BE2C (cell line): ENCODE measurements around the gene PDZRN4.

Source experiments
- DNase-seq: peaks from one replicate; pipeline ENCODE4 v3.0.0-alpha.2; 2020
- H3K27me3 ChIP-seq: fragments of 250-450 bp; sonication (Bioruptor Pico); 2 replicates; pipeline ENCODE4 v1.5.1; 2020; ENCODE audit warnings: mild to moderate bottlenecking
- H3K36me3 ChIP-seq: fragments of 250-450 bp; sonication (Bioruptor Pico); 2 replicates; pipeline ENCODE4 v1.5.1; 2020; ENCODE audit warnings: mild to moderate bottlenecking
- H3K4me1 ChIP-seq: fragments of 250-450 bp; sonication (Bioruptor Pico); 2 replicates; pipeline ENCODE4 v1.5.1; 2020
- H3K4me3 ChIP-seq: 2 replicates; pipeline ENCODE4 v1.5.1; 2011; ENCODE audit warnings: low read depth, low read length
- H3K9me3 ChIP-seq: fragments of 250-450 bp; sonication (Bioruptor Pico); 2 replicates; pipeline ENCODE4 v1.5.1; 2020
- TF ChIP-seq, protein P1 (sequence below): IDR thresholded peaks from 2 replicates; pipeline ENCODE4 v1.5.1; 2012; ENCODE audit warnings: mild to moderate bottlenecking, low read depth, low read length

PDZRN4 gene

GRCh38 chr12:41286426-41286825 is 98.3 kb downstream of the PDZRN4 start:
- H3K36me3 ChIP-seq = no peaks in the 10 kb centered on the region
- H3K9me3 ChIP-seq = no peaks in the 10 kb centered on the region
- DNase-seq = no peak
- no peak overlapping the region for H3K4me3 ChIP-seq
- H3K4me1 ChIP-seq = no peaks in the 10 kb centered on the region
- no peaks in the 10 kb centered on the region for H3K27me3 ChIP-seq
- TF ChIP-seq, protein P1, sequence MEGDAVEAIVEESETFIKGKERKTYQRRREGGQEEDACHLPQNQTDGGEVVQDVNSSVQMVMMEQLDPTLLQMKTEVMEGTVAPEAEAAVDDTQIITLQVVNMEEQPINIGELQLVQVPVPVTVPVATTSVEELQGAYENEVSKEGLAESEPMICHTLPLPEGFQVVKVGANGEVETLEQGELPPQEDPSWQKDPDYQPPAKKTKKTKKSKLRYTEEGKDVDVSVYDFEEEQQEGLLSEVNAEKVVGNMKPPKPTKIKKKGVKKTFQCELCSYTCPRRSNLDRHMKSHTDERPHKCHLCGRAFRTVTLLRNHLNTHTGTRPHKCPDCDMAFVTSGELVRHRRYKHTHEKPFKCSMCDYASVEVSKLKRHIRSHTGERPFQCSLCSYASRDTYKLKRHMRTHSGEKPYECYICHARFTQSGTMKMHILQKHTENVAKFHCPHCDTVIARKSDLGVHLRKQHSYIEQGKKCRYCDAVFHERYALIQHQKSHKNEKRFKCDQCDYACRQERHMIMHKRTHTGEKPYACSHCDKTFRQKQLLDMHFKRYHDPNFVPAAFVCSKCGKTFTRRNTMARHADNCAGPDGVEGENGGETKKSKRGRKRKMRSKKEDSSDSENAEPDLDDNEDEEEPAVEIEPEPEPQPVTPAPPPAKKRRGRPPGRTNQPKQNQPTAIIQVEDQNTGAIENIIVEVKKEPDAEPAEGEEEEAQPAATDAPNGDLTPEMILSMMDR = no peak

DNA sequence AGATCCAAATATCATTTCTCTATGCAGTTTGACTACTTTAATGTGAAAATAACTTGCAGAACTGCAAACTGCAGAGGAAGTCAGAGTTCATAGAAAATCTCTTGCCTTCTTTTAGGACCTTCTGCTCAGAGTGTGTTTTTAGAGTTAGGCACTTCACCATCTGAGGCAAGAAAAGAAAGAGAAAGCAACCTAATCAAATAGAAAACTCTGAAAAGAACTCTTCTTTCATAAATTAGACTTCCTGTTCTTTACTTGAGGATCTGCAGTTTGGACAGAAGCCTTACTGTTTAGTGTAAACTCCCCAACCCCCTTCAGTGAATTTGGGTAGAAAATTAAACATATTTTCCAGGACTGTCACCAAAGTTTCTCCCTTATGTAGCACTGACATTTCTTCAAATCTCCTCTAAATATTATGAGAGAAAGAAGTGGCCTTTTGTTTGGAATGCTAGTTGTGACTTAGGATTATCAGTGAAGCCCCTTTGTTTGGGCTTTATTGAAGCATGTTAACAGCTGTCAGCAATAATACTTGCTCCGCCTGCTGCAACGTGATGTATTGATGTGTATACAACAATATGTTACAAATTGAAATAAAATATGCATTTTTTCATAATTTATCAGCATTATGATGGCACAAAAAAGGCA is 99.5 kb downstream of the PDZRN4 start:
- Histone ChIP-seq H3K27me3 (no peaks in the 10 kb centered on the region), H3K36me3 (no peaks in the 10 kb centered on the region), H3K4me3 (no peak overlapping the region), H3K4me1 (no peaks in the 10 kb centered on the region), H3K9me3 (no peaks in the 10 kb centered on the region)
- no peak for DNase-seq
- TF ChIP-seq, protein P1 = no peak

DNA sequence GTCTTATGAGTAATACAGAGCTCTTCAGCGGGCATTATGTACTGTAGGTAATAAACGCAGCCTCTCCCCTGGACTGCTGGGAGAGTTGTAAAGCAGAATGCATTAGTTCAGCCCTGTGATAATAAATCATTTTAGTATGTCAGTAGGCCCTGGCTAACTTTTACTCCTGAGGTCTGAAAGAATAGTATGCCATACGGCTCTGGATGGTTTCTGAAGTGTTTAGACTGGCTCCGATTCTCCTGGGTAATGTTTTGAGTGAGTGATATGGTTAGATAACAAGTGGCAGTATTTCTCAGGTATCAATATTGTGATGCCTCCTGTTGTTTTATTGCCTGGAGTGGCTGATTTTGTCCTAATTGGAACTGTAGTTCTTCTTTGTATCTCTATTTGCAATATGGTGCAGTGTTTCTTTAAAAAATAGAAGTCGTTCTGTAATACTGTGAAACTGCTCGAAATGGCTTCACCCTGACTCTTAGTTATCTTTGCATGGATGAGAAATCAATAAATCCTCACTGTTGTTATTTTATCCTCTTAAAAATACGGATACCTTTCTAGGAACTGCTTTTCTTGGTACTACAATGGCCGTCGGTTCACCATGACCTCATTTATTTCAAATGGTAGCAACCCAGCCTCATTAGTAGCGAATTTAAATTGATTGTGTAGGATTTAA is 100.2 kb downstream of the PDZRN4 start:
- H3K4me3 ChIP-seq = no peak overlapping the region
- H3K36me3 ChIP-seq = no peaks in the 10 kb centered on the region
- TF ChIP-seq, protein P1 = no peak
- no peaks in the 10 kb centered on the region for H3K4me1 ChIP-seq
- H3K9me3 ChIP-seq = no peaks in the 10 kb centered on the region
- DNase-seq = no peak
- H3K27me3 ChIP-seq = no peaks in the 10 kb centered on the region

DNA sequence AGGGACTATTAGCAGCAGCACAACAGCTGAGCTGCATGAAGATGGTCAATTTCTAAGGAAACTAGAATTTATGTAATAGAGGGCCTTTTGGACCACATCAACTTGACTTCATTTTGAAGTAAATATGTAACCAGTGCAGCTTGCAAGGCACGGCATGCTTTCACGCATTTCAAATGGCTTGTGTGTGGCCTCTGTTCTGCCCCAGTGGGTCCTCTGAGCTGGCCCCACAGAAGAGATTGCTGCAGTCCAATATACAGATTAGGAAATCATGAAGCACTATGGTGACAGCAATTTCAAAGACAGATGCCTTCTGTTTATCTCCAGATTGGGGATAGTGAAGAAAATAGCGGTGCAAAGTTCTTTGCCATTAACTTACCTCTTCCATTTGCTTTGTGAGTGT is 101.4 kb downstream of the PDZRN4 start:
- Histone ChIP-seq H3K4me1 (no peaks in the 10 kb centered on the region), H3K27me3 (no peaks in the 10 kb centered on the region)
- TF ChIP-seq, protein P1 = no peak

DNA sequence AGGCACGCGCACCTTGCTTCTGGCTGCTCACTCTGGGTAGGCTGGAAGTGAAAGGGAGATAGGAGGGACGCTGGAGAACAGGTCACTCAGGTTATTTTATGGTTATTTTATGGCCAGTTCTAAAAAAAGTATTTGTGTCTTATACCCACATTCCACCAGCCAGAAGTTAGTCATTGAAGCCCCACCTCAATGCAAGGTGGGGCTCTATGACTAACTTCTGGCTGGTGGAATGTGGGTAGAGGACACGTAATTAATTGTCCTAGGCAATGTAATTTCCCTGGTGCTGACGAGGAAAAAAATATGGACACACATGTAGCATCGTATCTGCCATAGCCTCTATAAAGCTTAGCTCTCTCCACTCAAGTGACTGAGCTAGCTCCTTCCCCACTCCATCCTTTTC is 104.9 kb downstream of the PDZRN4 start:
- Histone ChIP-seq H3K27me3 (no peaks in the 10 kb centered on the region), H3K4me3 (no peak overlapping the region), H3K36me3 (no peaks in the 10 kb centered on the region), H3K4me1 (no peaks in the 10 kb centered on the region), H3K9me3 (no peaks in the 10 kb centered on the region)
- TF ChIP-seq, protein P1 = no peak
- no peak for DNase-seq

More for the DNA sequence above, 101.4 kb downstream of the PDZRN4 start:
- no peak for DNase-seq
- H3K9me3 ChIP-seq = no peaks in the 10 kb centered on the region
- no peaks in the 10 kb centered on the region for H3K36me3 ChIP-seq
- H3K4me3 ChIP-seq = no peak overlapping the region

DNA sequence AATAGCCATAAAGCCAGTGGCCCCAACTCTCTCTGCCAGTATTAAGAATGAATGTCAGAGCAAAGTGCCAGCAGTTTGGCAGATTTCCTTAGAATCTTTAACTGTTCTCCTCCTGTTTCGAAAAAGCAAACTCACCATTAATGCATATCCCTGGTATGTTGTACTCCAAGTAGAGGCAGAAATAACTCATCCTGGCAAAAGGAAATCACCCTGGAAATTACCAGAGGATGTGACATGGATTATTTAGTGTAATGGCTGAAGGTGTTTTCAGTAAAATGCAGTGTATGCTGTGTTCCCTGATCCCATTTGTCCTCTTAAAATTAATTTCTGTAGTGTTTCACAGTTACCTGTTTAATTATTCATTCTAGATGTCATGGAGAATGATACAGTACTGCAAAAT is 105.3 kb downstream of the PDZRN4 start:
- no peaks in the 10 kb centered on the region for H3K9me3 ChIP-seq
- no peaks in the 10 kb centered on the region for H3K36me3 ChIP-seq
- TF ChIP-seq, protein P1 = no peak
- DNase-seq = no peak
- H3K4me1 ChIP-seq = no peaks in the 10 kb centered on the region
- no peak overlapping the region for H3K4me3 ChIP-seq
- no peaks in the 10 kb centered on the region for H3K27me3 ChIP-seq
